Measurements from ENCODE around the gene FBXL7.

FBXL7 gene

DNA sequence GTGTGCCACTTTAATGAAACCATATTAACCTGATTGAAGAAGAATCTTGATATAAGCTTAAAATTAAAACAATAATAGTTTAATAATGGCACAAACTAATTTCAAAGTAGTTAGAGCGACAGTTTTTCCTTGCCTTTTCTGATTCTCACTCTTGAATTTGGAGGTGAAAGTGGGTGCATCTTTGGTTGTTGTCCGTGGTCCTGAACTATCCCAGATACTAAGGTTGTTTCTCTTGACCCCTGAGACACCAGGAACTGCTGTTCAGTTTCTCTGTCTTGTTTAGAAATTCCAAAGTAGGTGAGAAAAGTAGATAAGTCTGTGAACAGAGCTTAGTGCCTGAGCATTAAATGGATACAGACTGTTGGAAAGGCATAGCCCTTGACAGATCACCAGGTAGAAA, 274.7 kb downstream of the FBXL7 start:
- H3K4me3 ChIP-seq (ENCODE audit: low read depth, low read length), result no peak overlapping the region
- no peak for DNase-seq (ENCODE audit: low read depth)
- TF ChIP-seq, protein P1, sequence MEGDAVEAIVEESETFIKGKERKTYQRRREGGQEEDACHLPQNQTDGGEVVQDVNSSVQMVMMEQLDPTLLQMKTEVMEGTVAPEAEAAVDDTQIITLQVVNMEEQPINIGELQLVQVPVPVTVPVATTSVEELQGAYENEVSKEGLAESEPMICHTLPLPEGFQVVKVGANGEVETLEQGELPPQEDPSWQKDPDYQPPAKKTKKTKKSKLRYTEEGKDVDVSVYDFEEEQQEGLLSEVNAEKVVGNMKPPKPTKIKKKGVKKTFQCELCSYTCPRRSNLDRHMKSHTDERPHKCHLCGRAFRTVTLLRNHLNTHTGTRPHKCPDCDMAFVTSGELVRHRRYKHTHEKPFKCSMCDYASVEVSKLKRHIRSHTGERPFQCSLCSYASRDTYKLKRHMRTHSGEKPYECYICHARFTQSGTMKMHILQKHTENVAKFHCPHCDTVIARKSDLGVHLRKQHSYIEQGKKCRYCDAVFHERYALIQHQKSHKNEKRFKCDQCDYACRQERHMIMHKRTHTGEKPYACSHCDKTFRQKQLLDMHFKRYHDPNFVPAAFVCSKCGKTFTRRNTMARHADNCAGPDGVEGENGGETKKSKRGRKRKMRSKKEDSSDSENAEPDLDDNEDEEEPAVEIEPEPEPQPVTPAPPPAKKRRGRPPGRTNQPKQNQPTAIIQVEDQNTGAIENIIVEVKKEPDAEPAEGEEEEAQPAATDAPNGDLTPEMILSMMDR (conservative IDR thresholded peaks at IDR 0.05; ENCODE audit: low read depth, low read length), result no peak

DNA sequence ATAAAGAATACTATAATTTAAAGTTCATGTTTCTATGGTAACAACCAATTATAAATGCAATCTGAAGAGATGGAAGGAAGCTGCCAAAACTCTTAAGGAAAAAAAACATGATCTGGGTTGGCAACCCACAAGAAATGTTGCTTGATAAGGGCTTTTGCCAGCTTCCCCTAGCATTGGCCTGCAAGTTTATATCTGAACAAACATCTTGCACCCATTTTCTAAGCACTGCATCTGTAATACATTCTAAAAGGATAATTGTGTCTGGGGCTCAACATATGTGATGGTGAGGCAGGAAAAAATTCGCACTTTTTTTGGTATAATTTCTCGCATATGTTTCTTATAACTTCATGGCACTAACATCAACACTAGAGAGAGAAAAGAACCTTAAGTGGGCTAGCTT, 276.4 kb downstream of the FBXL7 start:
- no peak for DNase-seq (ENCODE audit: low read depth)
- TF ChIP-seq, protein P1 (conservative IDR thresholded peaks at IDR 0.05; ENCODE audit: low read depth, low read length), result no peak
- H3K4me3 ChIP-seq (ENCODE audit: low read depth, low read length), result no peak overlapping the region

DNA sequence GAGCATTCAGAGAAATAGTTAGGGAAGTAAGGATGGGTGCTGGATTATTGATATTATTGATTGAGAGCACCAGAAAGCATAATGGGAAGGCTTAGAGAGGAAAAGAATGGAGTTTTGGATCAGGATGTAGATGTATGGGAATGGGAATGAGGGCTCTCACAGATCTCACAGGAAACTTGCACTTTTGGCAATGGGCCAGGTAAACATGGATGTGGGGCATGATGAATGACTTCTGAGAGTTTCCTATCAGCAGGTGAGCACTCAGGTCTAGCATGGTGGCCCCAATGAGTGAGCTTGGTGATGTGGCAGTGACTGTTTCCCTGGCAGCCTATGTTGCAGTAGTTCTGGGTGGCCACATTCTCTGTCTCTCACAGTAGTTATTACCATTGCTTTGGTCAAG, 283.8 kb downstream of the FBXL7 start:
- TF ChIP-seq, protein P1 (conservative IDR thresholded peaks at IDR 0.05; ENCODE audit: low read depth, low read length), result no peak
- H3K4me3 ChIP-seq (ENCODE audit: low read depth, low read length), result no peak overlapping the region
- no peak for DNase-seq (ENCODE audit: low read depth)

DNA sequence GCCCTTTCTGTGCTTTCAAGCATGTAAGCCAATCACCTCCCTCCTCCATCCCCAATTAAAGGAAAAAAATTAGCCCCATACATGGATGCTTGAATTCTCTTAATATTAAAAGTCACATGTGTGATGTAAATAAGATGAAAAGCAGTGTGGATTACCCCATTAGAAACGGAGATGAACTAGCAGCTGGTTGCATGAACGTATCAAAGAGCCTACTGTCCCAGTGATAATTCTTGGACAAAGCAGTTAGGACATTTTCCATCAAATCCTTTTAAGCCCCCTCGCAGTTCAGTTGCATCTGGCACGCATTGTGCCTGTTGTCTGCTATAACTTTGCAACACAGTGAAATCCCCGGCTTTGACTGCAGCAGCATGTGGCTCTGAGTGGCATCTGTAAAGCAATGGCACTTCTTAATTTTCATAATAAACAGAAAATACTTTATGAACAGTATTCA, 285.6 kb downstream of the FBXL7 start:
- TF ChIP-seq, protein P1 (conservative IDR thresholded peaks at IDR 0.05; ENCODE audit: low read depth, low read length), result no peak
- no peak overlapping the region for H3K4me3 ChIP-seq (ENCODE audit: low read depth, low read length)
- DNase-seq (ENCODE audit: low read depth), result no peak

DNA sequence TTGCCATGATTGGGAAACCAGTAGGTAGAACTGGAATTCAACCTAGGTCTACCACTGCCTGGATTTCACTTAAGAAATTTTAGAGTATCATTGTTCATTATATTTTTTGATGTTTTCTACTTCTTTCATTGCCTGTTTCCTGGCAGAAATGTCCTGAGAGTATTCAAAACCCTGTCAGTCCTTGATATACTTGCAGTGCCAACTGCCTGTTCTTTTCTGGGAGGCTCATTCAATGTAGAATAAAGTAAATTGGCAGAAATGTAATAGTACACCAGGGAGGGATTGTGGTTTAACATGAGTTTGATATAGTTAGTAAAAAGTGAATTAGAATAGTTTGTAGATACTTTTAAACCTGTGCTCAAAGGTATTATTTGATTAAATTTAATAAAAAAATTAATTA, 286.3 kb downstream of the FBXL7 start:
- DNase-seq (ENCODE audit: low read depth), result no peak
- TF ChIP-seq, protein P1 (conservative IDR thresholded peaks at IDR 0.05; ENCODE audit: low read depth, low read length), result no peak
- H3K4me3 ChIP-seq (ENCODE audit: low read depth, low read length), result no peak overlapping the region

DNA sequence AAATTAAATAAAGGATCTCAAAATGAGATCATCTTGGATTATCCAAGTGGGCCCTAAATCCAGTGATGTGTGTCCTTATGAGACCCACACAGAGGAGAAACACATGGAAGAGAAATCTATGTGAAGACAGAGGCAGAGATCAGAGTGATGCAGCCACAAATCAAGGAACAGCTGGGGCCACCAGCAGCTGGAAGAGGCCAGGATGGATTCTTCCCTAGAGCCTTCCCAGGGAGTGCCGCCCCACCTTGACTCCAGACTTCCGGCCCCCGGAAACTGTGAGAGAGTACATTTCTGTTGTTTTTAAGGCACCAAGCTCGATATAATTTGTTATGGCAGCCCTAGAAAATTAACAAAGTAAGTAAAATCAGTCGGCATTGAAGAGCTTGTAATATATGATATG, 286.9 kb downstream of the FBXL7 start:
- H3K4me3 ChIP-seq (ENCODE audit: low read depth, low read length), result no peak overlapping the region
- TF ChIP-seq, protein P1 (conservative IDR thresholded peaks at IDR 0.05; ENCODE audit: low read depth, low read length), result no peak

DNA sequence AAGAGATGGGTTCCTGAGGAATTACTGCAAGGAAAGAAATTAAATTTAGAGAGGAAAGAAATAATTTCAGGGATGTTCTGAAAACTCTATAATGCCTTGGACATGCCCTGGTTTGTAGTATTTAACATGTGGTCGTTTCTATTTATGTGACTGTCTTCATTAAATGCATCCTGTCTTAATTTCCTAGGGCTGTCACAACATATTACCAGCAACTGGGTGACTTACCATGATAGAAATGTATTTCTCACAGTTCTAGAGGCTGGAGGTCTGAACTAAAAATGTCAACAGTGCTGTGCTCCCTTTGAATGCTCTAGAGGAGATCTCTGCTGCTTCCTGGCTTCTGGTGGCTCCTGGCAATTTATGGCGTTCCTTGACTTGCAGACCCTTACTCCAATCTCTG, 287.7 kb downstream of the FBXL7 start:
- H3K4me3 ChIP-seq (ENCODE audit: low read depth, low read length), result no peak overlapping the region
- TF ChIP-seq, protein P1 (conservative IDR thresholded peaks at IDR 0.05; ENCODE audit: low read depth, low read length), result no peak
- DNase-seq (ENCODE audit: low read depth), result no peak

More for the DNA sequence above, 286.9 kb downstream of the FBXL7 start:
- no peak for DNase-seq (ENCODE audit: low read depth)
